GM12872 (cell line): Measurements from ENCODE around the gene RASAL3.

Experiments used
- CTCF ChIP-seq: IDR thresholded peaks from 3 replicates; pipeline ENCODE4 v1.5.1; 2011; ENCODE audit warnings: low read depth, mild to moderate bottlenecking, low read length, moderate library complexity; ENCODE audit not compliant: insufficient read depth

RASAL3 gene

GRCh38 chr19:15437355-15438123 lies 26.8 kb downstream of the RASAL3 start:
- no peak for TF ChIP-seq CTCF

- TF ChIP-seq CTCF, result no peak
These were observed 27.6 kb downstream of the RASAL3 start for GRCh38 chr19:15436826-15437110.

- no peak for TF ChIP-seq CTCF
These were observed 28.1 kb downstream of the RASAL3 start for GRCh38 chr19:15436012-15436825.

GRCh38 chr19:15433519-15434069 lies 30.8 kb downstream of the RASAL3 start:
- TF ChIP-seq CTCF, result no peak

GRCh38 chr19:15432629-15433518 lies 31.5 kb downstream of the RASAL3 start:
- no peak for TF ChIP-seq CTCF

GRCh38 chr19:15432018-15432494 lies 32.3 kb downstream of the RASAL3 start:
- no peak for TF ChIP-seq CTCF
